ENCODE measurements around the gene PRKN.

The PRKN gene

DNA sequence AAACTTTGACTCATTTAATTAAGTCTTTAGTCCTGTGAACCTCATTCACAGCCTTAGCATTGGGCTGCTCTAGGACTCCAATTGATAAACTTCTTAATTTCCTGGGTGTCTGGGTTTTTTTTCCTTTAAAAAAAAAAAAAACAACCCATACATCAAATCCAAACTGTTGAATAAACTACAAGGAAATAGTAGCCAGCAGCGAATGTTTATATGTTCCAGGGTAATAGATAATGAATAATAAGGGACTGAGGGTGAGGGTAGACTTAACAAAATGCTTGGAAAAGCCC is 890.2 kb downstream of the PRKN start:
- Histone ChIP-seq H3K9me3 (ENCODE audit: control insufficient read depth, insufficient read depth, low read depth, low read length) (no peaks in the 10 kb centered on the region), H3K27ac (ENCODE audit: extremely low read depth, low read depth, low read length) (no peak overlapping the region), H3K4me3 (ENCODE audit: low read depth, low read length) (no peak overlapping the region), H3K4me1 (ENCODE audit: control insufficient read depth, insufficient read depth, low read length) (no peaks in the 10 kb centered on the region), H3K36me3 (ENCODE audit: control insufficient read depth in 2 of 2, insufficient read depth in 1 of 2, low read length in 2 of 2) (no peaks in the 10 kb centered on the region)
- CTCF ChIA-PET: interaction anchor here (0.6 to 2.0 kb wide), 8 partner anchors 34 to 1186 kb away, joined by 3 to 4 read pairs (median 3); no protein-coding TSS in a partner anchor
- POLR2A ChIA-PET: no interaction called here
- TF ChIP-seq BCL11B (tag by site-specific recombination; IDR thresholded peaks at IDR 0.05; ENCODE audit: low read depth) (no peak), ZNF629 (tag by site-specific recombination; IDR thresholded peaks at IDR 0.05) (no peak), ZNF362 (tag by site-specific recombination; IDR thresholded peaks at IDR 0.05) (no peak), ZNF248 (tag by site-specific recombination; IDR thresholded peaks at IDR 0.05) (no peak), ZSCAN5A (tag by site-specific recombination; IDR thresholded peaks at IDR 0.05) (no peak), MEIS1 (CRISPR knock-in tag; IDR thresholded peaks at IDR 0.05; ENCODE audit: borderline replicate concordance) (no peak), AEBP2 (tag by site-specific recombination; IDR thresholded peaks at IDR 0.05; ENCODE audit: borderline replicate concordance) (no peak), KLF17 (tag by site-specific recombination; IDR thresholded peaks at IDR 0.05) (no peak), GLIS1 (tag by site-specific recombination; IDR thresholded peaks at IDR 0.05) (no peak), ZIC2 (tag by site-specific recombination; IDR thresholded peaks at IDR 0.05) (no peak), SP3 (tag by site-specific recombination; IDR thresholded peaks at IDR 0.05) (no peak), ZFP3 (tag by site-specific recombination; IDR thresholded peaks at IDR 0.05; ENCODE audit: low read depth) (no peak), ZNF274 (IDR thresholded peaks at IDR 0.05; ENCODE audit: low read length) (no peak), ZNF274 (tag by site-specific recombination; IDR thresholded peaks at IDR 0.05; ENCODE audit: borderline replicate concordance) (no peak), ZNF184 (tag by site-specific recombination; IDR thresholded peaks at IDR 0.05) (no peak), ZSCAN23 (tag by site-specific recombination; IDR thresholded peaks at IDR 0.05) (no peak), ZBTB7A (tag by site-specific recombination; IDR thresholded peaks at IDR 0.05; ENCODE audit: low read depth) (no peak), ZNF423 (tag by site-specific recombination; IDR thresholded peaks at IDR 0.05) (no peak), ZNF114 (tag by site-specific recombination; IDR thresholded peaks at IDR 0.05) (no peak)
- TF ChIP-seq, protein P1, sequence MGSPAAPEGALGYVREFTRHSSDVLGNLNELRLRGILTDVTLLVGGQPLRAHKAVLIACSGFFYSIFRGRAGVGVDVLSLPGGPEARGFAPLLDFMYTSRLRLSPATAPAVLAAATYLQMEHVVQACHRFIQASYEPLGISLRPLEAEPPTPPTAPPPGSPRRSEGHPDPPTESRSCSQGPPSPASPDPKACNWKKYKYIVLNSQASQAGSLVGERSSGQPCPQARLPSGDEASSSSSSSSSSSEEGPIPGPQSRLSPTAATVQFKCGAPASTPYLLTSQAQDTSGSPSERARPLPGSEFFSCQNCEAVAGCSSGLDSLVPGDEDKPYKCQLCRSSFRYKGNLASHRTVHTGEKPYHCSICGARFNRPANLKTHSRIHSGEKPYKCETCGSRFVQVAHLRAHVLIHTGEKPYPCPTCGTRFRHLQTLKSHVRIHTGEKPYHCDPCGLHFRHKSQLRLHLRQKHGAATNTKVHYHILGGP (tag by site-specific recombination; IDR thresholded peaks at IDR 0.05): no peak
- TF ChIP-seq, protein P2, sequence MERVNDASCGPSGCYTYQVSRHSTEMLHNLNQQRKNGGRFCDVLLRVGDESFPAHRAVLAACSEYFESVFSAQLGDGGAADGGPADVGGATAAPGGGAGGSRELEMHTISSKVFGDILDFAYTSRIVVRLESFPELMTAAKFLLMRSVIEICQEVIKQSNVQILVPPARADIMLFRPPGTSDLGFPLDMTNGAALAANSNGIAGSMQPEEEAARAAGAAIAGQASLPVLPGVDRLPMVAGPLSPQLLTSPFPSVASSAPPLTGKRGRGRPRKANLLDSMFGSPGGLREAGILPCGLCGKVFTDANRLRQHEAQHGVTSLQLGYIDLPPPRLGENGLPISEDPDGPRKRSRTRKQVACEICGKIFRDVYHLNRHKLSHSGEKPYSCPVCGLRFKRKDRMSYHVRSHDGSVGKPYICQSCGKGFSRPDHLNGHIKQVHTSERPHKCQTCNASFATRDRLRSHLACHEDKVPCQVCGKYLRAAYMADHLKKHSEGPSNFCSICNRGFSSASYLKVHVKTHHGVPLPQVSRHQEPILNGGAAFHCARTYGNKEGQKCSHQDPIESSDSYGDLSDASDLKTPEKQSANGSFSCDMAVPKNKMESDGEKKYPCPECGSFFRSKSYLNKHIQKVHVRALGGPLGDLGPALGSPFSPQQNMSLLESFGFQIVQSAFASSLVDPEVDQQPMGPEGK (tag by site-specific recombination; IDR thresholded peaks at IDR 0.05): no peak
